PC-9 (cell line): ENCODE data around the gene IL1R2.

Experiments used
- CTCF ChIP-seq: fragments of 200-600 bp; sonication (generic); conservative IDR thresholded peaks from 2 replicates; pipeline ENCODE4 v1.6.1; 2017; ENCODE audit warnings: mixed run types, antibody characterized with exemption, mild to moderate bottlenecking, moderate library complexity
- EZH2 ChIP-seq: fragments of 200-600 bp; sonication (generic); IDR thresholded peaks from 2 replicates; pipeline ENCODE4 v1.8.0; 2017; ENCODE audit warnings: antibody characterized with exemption, low read depth

- TF ChIP-seq CTCF (no peak), EZH2 (no peak)
Observed at GRCh38 chr2:102005449-102005848, 13.7 kb downstream of the IL1R2 start.
